ENCODE measurements around the gene UPK3A.
A peak's percentile ranks its signal among the peaks of the same experiment; 100 is the strongest.
"Not testable (repeated sequence)": the region's sequence is repeated elsewhere in the genome, so short reads cannot be mapped to it uniquely, and the experiment has no call there.

The UPK3A gene

DNA sequence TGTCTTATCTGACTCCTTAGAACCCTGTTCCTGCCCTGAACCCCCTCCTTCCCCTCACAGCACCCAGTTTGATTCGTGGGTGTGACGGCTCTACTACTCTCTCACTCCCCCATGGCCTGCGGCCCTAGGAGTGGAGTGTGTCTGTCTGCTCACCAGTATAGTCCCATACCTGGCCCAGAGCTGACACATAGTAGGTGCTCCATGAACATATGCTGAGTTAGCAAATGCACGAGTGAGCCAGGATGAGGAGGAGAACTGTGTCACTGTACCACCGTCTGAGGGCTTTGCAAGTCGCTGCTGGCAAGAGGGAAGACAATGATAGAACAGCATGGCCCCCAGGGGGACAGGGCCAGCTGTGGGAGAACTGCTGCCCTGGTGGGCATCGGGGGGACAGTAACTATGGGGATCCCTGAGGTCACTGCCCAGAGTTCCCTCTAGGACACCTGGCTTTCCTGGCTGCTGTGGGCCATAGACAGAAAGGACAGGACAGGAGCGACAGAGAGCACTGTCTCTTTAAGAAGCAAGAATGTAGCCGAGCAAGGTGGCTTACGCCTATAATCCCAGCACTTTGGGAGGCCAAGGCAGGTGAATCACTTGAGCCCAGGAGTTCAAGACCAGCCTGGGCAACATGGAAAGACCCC lies 24.9 kb upstream of the UPK3A start:
- no peak for DNase-seq

DNA sequence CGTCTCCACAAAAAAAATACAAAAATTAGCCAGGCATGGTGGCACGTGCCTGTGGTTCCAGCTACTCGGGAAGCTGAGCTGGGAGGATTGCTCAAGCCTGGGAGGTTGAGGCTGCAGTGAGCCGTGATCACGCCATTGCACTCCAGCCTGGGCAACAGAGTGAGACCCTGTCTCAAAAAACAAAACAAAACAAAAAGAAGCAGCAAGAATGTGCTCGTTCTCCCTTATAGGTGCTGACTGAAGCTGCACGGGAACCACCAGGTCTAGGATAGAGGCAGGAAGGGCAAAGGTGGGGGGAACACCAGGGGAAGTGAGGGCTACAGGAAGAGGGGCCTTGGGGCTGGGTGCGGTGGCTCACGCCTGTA lies 24.4 kb upstream of the UPK3A start:
- DNase-seq = not testable (repeated sequence)

DNA sequence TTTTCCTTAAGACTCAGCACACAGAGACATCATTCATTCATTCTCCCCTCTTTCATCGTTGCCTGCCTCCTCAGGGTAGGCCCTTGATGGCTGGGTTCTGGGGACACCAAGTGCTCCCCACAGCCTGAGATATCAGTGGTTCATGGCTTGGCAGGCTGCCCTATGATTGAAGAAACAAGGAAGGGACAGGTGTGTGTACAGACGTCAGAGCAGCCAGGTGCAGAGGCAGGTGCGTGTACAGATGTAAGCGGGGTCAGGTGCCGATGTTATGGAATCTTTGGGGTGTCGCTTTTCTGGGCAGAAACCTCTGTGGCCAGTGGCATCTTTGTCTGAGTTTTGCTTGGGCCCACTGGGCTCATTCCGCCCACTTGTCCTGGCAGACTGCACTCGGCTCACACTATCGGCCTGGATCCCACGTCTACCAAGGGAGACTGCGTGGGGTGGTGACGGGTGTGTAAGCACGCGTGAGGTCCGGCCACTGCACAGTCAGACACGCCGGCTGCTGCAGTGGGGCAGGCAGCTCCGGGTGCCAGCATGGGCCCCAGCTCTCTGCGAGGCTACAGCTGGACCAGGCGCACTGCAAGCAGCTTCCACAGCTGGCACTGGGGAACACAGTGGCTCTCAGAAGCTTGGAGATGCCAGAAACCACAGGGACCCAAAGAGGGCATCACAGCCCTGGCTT lies 23.2 kb upstream of the UPK3A start:
- no peak for DNase-seq

DNA sequence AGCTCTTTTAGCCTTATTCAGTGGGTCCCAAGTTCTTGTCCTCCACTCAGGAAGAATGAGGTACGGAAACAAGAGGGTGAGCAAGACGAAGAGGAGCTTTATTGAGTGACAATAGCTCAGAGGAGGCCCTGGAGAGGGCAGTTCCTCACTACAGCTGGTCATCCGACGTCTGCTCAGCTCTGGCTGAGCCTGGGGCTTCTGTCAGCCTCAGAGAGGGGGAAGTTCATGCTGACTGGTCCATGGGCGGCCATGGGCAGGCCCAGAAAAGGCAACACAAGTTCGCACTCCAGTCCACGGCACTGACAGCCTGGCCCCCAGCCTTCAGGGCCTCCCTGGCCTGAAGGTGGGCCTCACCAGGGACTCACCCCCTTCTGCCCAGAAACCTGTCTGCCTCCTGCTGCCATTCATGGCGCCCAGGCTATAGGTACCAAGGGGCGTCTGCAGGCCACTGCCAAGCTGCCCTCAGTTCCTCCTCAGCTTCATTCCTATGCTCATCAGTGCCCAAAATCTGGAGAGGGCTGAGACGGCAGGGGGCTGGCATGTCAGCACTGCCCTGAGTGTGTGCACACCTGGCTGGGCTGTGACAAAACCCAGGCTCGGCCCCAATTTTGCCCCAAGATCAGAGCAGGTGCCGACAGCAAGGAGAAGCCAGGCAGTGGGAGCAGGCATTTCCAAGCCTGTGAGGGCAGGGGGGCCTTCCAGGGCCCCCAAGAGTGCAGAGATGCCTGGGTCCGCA lies 22.4 kb upstream of the UPK3A start:
- DNase-seq = no peak

DNA sequence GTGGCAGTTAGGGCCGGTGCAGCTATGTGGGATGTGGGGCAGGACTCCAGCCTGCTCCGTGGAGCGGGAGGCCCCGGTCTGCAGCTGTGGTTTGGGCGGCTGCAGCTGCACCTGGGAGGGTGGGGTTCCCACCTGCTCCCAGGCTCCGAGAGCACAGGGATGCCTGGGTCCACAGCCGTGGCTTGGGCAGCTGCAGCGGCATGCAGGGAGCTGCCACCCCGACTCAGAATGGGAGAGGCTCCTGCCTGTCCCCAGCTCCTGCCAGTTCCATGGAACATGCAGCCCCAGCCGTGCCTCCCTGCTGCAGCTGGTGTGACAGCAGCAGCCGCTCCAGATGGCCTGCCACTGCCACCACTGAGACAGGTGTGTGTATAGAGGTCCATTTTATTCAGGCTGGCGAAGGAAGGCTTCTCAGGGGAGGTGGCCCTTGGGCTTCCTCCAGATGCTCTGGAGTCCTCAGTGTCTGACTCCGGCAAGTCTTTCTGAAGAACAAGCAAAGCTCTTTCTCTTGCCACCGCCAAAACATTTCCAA lies 21.8 kb upstream of the UPK3A start:
- no peak for DNase-seq

DNA sequence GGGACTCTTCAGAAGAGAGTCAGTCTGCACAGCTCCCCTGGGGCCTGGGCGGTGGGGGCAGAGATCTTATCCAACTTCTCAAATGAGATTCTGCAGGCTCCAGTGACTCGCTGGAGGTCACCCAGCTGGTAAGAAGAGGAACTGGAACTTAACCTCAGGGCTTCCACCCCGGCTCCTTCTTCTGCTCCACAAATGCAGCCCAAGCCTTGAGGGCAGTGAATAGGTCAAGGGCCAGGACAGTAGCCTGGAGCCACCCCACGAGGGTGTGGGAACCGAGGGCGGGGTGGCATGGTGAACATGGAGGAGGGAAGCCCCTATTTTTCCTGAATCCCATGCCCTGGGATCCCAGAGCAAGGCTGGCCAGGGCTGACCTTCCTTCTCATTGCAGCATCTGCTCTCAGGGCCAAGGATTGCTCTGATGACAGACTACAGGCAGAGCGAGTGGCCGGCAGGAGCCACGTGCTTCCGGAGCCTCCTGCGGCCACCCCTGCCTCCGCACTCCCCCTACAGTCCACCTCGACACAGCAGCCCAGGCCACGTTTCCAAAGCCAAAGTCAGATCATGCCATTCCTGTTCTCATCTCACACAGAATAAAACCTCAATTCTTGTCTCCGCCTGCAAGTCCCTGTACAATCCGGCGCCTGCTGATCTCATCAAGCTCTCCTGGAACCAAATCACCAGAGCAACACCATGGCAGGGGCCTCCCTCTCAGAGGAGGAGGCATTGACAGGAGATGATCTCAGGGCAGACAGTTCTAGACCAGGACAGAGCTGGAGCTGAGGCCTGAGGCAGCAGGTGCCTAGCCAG lies 21.1 kb upstream of the UPK3A start:
- DNase-seq = no peak

DNA sequence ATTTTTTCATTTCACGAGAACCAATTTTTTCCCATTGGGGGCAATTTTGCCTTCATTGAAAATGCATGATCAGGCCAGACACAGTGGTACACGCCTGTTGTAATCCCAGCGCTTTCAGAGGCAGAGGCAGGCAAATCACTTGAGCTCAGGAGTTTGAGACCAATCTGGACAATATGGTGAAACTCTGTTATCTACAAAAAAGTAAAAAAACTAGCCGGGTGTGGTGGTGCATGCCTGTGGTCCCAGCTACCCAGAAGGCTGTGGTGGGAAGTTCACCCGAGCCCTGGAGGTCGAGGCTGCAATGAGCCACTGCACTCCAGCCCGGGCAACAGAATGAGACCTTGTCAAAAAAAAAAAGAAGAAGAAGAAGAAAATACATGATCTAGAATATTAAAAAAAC lies 19.2 kb upstream of the UPK3A start:
- DNase-seq = no peak

DNA sequence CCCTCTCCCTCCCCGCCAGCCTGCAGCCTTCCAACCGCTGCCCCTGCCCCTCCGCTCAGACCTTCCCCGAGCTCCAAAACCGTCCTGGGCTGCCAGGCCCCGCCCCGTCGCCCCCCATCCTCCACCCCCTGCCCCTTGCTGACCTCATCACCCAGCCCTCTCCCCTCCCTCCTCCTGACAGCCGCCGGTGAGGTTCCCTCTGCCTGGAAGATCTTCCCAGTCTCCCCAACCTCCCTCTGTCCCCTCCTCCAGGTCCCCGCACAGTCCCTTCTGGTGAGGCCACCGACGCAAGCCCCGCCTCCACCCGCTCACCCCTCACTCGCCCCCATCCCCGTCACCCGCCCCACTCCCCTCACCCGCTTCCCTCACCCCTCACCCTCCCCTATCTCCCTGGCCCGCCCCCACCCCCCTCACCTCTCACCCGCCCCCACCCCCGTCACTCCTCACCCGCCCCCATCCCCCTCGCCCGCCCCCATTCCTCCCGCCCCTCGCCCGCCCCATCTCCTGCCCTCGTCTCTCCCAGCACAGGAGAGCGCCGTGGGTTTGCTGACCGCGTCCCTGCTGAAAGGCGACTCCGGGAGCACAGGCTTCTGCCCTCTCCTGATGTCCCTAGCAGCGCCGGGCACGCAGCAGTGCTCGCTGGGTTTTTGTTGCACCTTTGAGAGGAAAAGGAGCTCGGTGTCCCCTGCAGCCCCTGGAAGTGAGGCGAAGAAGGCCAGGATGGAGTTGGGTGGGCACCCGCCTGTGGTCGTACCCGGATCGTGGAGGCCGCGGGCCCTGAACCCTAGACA lies 16.4 kb upstream of the UPK3A start:
- DNase-seq = no peak

DNA sequence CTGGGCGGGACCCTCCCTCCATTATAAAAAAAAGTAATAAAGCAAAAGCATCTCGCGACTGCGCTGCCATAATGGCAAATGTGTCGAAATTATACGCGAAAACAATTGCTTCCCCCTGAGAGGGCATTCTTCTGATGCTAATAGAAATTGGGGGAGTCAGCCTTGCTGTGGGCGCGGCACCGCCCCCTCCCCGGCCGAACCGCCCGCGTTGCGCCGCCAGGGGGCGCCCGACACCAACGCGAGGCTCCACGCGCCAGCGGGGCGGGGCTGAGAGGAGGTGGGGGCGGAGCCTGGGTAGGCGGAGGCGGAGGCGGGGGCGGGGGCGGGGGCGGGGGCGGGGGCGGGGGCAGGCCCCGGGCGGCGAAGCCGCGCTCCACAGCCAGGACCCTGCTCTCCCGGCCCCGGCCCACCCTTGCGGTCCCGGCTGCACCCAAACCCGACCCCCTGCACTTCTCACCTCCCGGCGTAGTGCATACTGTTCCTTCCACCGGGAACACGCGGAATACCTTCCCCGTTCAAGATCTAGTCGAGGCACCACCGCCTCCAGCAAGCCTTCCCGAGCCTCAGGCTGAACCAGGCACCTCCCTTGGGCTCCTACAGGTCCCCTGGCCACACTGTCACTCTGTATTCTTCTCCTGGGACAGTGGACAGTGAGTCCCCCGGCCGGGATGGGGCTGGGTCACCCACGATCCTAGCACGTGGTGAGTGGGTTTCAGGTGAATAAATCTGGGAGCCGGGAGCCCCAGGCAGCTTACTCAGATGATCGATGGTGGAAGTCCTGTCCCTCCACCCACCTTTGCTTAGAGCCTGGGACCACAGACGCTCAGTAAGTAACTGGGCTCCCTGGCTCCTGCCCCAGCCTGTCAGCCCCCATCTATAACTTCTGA lies 15.5 kb upstream of the UPK3A start:
- DNase-seq = peak; percentile 93

DNA sequence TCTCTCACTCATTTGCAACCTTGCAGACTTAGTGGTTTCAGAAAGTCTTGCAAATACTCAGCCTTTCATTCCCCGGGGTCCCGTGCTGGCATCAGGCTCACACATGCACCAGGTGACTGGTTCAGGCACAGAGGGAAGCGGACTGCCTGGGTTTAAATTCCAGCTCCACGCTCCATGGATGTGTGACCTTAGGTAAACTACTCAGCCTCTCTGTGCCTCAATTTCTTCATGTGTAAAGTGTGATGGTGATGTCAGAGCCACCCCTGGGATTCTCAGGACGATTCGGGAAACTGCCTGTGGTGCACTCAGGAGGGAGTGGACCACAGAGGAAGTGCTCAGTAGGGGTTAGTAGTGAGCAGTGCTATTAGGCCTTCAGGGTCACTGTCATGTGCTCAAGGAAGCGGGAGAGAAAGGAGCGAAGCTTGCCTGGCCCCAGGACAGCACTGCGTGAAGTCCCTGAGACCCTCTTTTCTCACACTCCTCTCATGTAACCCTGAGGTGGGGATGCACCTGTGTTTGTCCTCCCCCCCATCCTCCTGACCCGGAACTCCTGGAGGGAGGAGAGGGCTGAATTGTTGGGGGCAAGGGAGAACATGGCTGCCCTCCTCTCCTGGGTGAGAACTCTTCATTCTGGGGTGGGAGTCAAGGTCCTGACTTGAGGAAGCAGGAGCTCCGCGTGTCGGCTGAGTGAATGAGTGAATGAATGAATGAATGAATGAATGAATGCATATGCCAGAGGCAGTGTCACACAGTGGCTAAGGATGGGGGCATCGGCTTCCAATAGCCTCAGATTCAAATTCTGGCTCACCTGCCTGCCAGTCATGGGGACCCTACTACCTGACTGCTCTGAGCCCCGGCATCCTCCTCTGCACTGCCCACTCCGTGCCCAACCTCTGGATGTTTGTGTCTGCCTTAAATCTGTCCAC lies 14.4 kb upstream of the UPK3A start:
- no peak for DNase-seq

DNA sequence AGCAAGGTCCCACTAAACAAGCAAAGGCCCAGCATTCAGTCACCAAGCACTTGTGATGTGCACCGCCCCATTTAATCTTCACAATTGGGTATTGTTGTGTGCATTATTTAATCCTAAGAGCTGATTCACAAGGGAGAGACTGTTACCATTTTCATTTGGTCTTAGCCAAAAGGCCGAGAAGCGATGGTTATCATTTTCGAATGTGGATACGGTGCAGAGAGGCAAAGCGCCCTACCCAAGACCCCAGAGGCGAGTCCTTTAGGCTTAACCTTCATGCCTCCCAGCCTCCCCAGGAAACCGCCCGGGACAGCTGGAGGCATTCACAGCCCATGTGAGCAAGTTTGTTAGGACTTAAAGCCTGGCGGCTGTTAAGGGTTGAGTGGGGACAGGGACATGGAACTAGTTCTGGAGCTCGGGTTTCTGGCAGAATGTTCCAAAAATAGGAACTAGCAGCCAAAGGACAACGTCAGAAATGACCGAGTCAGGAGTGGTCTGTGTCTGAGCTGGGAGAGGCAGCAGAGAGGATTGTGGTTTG lies 13.0 kb upstream of the UPK3A start:
- no peak for DNase-seq

DNA sequence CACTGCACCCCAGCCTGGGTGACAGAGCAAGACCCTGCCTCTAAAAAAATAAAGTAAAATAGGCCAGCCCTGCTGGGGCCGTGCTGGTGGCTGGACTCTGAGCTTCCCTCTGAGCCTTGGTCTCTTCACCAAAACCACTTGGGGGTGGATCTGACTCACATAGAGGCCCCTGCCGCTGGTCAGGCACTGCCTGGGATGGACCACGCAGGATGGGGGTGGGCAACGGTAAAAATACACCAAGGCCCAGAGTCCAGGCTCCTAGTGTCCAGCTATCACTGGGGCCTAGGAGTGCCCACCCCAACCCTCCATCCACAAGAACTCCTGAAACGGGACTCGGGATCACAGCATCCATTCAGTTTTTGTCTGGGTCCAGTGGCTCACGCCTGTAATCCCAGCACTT lies 12.3 kb upstream of the UPK3A start:
- DNase-seq = no peak

DNA sequence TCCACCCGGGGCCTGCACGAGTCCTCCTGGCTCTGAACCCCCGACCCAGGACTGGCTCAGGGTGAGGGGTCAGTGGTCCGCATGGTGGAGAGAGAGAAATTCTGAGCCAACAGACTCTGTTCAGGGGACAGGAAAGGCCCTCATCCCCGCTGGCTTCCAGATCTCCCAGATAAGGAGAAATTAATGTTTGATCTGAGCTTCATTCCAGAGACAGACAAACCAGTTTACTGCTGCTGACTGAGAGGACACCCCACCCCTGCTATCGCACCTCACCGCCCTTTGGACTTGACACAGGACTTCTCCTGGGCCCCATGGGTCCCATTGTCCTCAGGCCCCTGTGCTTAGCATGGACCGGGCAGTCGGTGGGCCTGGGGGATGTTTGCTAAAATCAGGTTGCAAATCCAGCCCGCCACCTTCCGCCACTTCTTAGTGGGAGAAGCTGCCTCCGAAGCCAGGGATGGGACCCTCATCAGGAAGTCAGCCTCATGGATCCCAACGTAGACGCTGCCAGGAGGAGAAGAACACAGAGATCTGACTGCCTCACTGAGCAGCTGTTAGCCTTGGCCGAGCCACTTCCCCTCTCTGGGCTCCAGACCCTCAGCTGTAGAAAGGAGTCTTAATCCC lies 11.2 kb upstream of the UPK3A start:
- DNase-seq = no peak

DNA sequence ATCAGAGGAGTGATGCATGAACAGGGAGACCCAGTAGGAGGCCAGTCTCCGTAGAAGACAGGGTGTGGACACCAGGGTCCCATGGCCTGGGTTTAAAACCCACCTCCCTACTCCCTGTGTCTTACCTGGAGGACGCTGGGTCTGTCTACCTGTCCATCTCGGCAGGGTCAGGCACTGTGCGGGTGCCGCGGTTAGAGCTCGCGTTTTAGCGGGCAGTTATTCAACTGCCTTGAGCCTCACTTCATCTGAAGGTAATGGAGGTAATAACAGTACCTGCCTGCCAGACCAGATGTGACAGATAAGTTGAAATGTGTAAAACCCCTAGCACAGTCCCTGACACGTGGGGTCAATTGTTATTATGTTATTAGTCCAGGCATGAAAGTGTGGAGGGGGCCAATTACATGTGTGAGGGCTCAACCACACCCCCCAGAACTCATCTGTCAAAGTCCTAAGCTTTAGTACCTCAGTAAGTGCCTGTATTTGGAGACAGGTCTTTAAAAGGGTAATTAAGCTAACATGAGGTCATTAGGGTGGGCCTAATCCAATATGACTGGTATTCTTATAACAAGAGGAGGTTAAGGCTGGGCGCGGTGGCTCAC lies 8.1 kb upstream of the UPK3A start:
- DNase-seq = no peak

DNA sequence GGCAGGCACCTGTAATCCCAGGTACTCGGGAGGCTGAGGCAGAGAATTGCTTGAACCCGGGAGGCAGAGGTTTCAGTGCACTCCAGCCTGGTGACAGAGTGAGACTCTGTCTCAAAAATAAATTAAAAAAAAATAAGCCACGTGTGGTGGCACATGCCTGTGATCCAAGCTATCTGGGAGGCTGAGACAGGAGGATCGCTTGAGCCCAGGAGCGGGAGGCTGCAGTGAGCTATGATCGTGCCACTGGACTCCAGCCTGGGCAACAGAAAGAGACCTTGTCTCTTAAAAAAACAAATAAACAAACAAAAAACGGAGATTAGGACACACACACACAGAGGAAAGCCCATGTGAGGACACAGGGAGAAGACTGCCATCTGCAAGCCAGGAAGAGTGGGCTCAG lies 7.0 kb upstream of the UPK3A start:
- DNase-seq = not testable (repeated sequence)

DNA sequence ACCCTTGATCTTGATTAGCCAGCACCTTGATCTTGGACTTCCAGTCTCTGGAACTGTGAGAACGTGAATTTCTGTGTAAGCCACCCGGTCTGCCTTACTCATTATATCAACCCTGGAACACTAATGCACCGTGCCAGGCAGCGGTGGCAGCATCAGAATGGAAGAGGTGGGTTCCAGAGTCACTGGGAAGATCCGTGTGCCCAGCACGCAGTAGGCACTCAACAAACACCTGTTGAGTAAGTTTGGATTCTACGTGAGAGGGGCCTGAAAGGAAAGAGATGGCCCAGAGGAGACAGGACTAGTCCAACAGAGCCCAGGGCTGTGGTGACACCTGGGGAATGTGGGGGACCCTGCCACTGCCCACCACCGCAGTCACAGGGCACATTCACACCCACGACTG lies 6.6 kb upstream of the UPK3A start:
- no peak for DNase-seq

DNA sequence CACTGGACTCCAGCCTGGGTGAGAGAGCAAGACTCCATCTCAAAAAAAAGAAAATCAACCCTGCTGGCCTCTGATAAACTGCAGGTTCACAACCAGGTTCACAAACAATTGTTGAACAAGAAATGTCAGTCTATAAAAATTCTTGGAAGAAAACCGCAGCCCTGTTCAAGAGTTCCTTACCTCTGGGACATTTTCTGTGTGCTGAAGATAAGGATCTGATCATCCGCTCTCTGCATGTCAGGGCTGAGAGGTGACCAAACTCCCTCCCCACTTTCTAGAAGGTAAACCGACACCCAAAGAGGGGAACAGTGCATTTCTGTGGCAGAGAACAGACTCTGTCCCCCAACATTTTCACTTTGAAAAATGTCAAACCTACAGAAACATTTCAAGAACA lies 4.2 kb upstream of the UPK3A start:
- no peak for DNase-seq

DNA sequence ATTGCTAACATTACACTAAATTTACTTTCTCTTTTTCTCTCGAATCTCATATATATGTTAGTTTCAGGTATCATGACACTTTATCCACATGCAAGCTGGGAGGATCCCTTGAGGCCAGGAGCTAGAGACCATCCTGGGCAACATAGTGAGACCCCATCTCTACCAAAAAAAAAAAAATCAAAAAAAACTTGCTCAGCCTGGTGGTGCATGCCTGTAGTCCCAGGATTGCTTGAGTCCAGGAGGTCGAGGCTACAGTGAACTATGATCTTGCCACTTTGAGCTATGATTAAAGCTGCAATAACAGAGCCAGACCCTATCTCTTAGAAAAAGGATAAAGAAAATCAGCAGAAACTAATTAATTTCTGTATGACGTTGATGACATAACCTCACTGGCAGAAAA lies 3.7 kb upstream of the UPK3A start:
- no peak for DNase-seq
